Measurements from ENCODE around the gene CPXM1. TPM values are rescaled to one million over a fixed set of nuclear protein-coding genes. Genes with fewer than 3 reads are reported as not detected.

CPXM1 gene
- total and polyA plus RNA-seq, 8 donors: 8.1 to 93.7 (median 77.0) TPM

- no peak overlapping the region for H3K4me3 ChIP-seq
- ATAC-seq (no peak), DNase-seq (no peak)
- H3K27ac ChIP-seq: no peak overlapping the region
- no peaks in the 10 kb centered on the region for H3K4me1 ChIP-seq
- no peaks in the 10 kb centered on the region for H3K36me3 ChIP-seq
- intact Hi-C loops (cut with DNase I): no loop called here
- H3K9me3 ChIP-seq: no peaks in the 10 kb centered on the region
- peaks cover 0 to 55% of the 10 kb centered on the region in 2 donors for H3K27me3 ChIP-seq
- TF ChIP-seq CTCF (IDR thresholded peaks at IDR 0.05): no peak
Observed at GRCh38 chr20:2760952-2761305, 39.5 kb downstream of the CPXM1 start.

DNA sequence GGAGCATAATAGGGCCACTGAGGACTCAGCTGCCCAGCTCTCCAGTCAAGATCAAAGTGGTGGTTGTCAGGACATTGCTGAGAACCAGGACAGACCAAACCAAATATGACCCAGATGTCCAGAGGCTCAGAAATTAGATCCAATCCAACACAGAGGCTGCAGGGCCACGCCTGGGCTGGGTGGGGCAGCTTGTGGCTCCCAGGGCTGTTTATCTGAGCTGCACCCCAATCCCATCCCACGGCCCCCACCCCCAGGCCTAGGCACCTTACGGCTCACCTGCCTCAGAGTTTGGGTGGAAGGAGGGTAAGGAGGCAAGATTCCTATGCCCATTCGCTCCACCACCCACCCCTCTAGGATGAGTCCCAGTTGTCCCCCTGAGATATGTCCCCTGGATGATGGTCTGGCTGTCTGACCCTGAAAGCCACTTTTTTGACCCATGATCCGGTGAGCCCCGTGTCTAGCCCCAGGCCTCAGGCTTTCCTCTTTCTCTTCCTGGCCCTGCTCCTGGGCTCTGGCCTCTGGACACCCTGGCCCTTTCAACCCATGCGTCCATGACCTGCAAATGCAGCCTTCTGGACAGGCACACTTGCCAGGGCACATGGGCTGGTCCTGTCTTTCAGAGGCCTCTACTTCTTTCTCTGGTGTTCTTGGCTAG lies 40.0 kb downstream of the CPXM1 start:
- Histone ChIP-seq H3K4me3 (no peak overlapping the region), H3K36me3 (no peaks in the 10 kb centered on the region), H3K27me3 (peaks cover 0 to 55% of the 10 kb centered on the region in 2 donors), H3K4me1 (no peaks in the 10 kb centered on the region), H3K27ac (no peak overlapping the region), H3K9me3 (no peaks in the 10 kb centered on the region)
- TF ChIP-seq CTCF (IDR thresholded peaks at IDR 0.05): no peak
- DNase-seq: no peak
- intact Hi-C loops (cut with DNase I): no loop called here
- no peak for ATAC-seq

GRCh38 chr20:2759603-2760296 lies 40.7 kb downstream of the CPXM1 start:
- no peak overlapping the region for H3K27ac ChIP-seq
- ATAC-seq (no peak), DNase-seq (no peak)
- intact Hi-C loops (cut with DNase I): no loop called here
- TF ChIP-seq CTCF (IDR thresholded peaks at IDR 0.05): no peak
- peaks cover 0 to 54% of the 10 kb centered on the region in 2 donors for H3K27me3 ChIP-seq
- no peaks in the 10 kb centered on the region for H3K9me3 ChIP-seq
- no peaks in the 10 kb centered on the region for H3K36me3 ChIP-seq
- H3K4me1 ChIP-seq: no peaks in the 10 kb centered on the region
- H3K4me3 ChIP-seq: no peak overlapping the region

DNA sequence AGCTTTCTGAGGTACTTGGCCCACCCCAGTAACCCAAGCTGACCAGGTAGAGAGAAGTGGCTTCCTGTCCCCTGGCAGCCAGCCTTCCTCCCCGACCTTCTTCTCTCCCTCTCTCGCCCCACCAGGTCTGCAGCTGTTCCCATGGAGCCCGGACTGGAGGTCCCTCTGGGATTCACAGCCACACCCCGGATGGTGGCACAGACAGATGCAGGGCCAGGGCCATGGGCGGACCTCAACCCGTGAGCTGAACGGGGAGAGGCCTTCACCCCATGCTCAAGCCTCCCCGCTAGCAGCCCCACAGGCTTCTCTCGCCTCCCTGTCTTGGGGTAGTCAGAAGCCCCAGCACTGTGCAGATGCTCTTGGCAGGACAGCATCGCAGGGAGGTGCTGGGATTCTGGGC lies 41.3 kb downstream of the CPXM1 start:
- TF ChIP-seq CTCF (IDR thresholded peaks at IDR 0.05): no peak
- Histone ChIP-seq H3K27me3 (peaks cover 0 to 54% of the 10 kb centered on the region in 2 donors), H3K36me3 (no peaks in the 10 kb centered on the region), H3K4me3 (no peak overlapping the region), H3K27ac (no peak overlapping the region), H3K9me3 (no peaks in the 10 kb centered on the region), H3K4me1 (no peaks in the 10 kb centered on the region)
- DNase-seq (no peak), ATAC-seq (no peak)
- intact Hi-C loops (cut with DNase I): no loop called here

- H3K27me3 ChIP-seq: peaks cover 11 to 56% of the 10 kb centered on the region in 2 donors
- intact Hi-C loops (cut with DNase I): no loop called here
- no peak overlapping the region for H3K4me3 ChIP-seq
Observed at GRCh38 chr20:2757969-2758368, 42.5 kb downstream of the CPXM1 start.

More at GRCh38 chr20:2757969-2758368, 42.5 kb downstream of the CPXM1 start:
- no peaks in the 10 kb centered on the region for H3K9me3 ChIP-seq
- DNase-seq: no peak
- no peak for ATAC-seq
- no peak for TF ChIP-seq CTCF (IDR thresholded peaks at IDR 0.05)
- H3K27ac ChIP-seq: no peak overlapping the region
- no peaks in the 10 kb centered on the region for H3K36me3 ChIP-seq
- peaks cover 2 to 6% of the 10 kb centered on the region in 2 donors for H3K4me1 ChIP-seq

Measured in left lung (tissue), 10 donors.